HG03442 (cell line): ENCODE results near the gene ANLN.
"Not testable (repeated sequence)": the region's sequence is repeated elsewhere in the genome, so short reads cannot be mapped to it uniquely, and the experiment has no call there.

Experiments
- ATAC-seq: cut with Tn5 transposase; IDR thresholded peaks from one replicate; pipeline ENCODE4 v1.9.1; 2021; ENCODE audit warnings: mild to moderate bottlenecking, moderate library complexity; ENCODE audit not compliant: unreplicated experiment

ANLN gene

GRCh38 chr7:36372156-36372555, 17.5 kb upstream of the ANLN start:
- no peak for ATAC-seq

- not testable (repeated sequence) for ATAC-seq
Observed at GRCh38 chr7:36378555-36378954, 11.1 kb upstream of the ANLN start.

GRCh38 chr7:36379831-36380504, 9.7 kb upstream of the ANLN start:
- ATAC-seq = no peak

- no peak for ATAC-seq
Observed at GRCh38 chr7:36381056-36381455, 8.6 kb upstream of the ANLN start.

- ATAC-seq = not testable (repeated sequence)
Observed at GRCh38 chr7:36383284-36383683, 6.4 kb upstream of the ANLN start.

- not testable (repeated sequence) for ATAC-seq
Observed at GRCh38 chr7:36385646-36386045, 4.0 kb upstream of the ANLN start.

GRCh38 chr7:36387435-36388231, 2.0 kb upstream of the ANLN start:
- ATAC-seq = no peak

- no peak for ATAC-seq
Observed at GRCh38 chr7:36388423-36388822, 1.2 kb upstream of the ANLN start.

GRCh38 chr7:36390199-36391090, 783 bp downstream of the ANLN start:
- ATAC-seq = peak; percentile 16

GRCh38 chr7:36391436-36392198, 2.0 kb downstream of the ANLN start:
- peak; percentile 47 for ATAC-seq

GRCh38 chr7:36393826-36394225, 4.2 kb downstream of the ANLN start:
- ATAC-seq = no peak

GRCh38 chr7:36395171-36395894, 5.7 kb downstream of the ANLN start:
- no peak for ATAC-seq

- ATAC-seq = no peak
Observed at GRCh38 chr7:36396150-36396549, 6.5 kb downstream of the ANLN start.

- no peak for ATAC-seq
Observed at GRCh38 chr7:36400036-36400435, 10.4 kb downstream of the ANLN start.

GRCh38 chr7:36400606-36401005, 10.9 kb downstream of the ANLN start:
- ATAC-seq = no peak

- no peak for ATAC-seq
Observed at GRCh38 chr7:36403452-36403851, 13.8 kb downstream of the ANLN start.

GRCh38 chr7:36404639-36405408, 15.2 kb downstream of the ANLN start:
- ATAC-seq = no peak

GRCh38 chr7:36405409-36405803, 15.7 kb downstream of the ANLN start:
- ATAC-seq = no peak

- ATAC-seq = no peak
Observed at GRCh38 chr7:36406156-36406555, 16.5 kb downstream of the ANLN start.
